SH-SY5Y (cell line): ENCODE data around the gene MSL3.

ENCODE experiments used
- GATA2 ChIP-seq: IDR thresholded peaks from 2 replicates; pipeline ENCODE4 v1.6.1; 2011; ENCODE audit warnings: mild to moderate bottlenecking, low read depth, low read length
- GATA3 ChIP-seq: IDR thresholded peaks from 2 replicates; pipeline ENCODE4 v1.6.1; 2011; ENCODE audit warnings: low read depth, mild to moderate bottlenecking, low read length, moderate library complexity

MSL3 gene

DNA sequence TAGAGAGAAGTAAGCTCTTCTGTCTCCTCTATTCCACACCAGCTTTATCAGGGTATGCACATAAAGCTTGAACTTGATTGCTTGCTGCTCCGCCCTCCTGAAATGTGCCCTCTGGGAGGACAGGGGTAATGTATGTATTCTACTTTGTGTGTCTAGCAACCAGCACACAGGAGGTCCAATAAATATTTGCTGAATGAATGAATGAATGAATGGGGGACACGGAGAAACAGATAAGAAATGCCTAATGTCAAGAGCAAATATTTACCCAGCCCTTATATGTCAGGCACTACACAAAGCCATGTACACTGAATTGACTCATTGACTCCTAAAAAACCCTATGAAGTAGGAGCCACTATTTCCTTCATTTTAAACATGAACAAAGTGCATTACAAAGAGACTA lies 2.3 kb upstream of the MSL3 start:
- no peak for TF ChIP-seq GATA2
- no peak for TF ChIP-seq GATA3

DNA sequence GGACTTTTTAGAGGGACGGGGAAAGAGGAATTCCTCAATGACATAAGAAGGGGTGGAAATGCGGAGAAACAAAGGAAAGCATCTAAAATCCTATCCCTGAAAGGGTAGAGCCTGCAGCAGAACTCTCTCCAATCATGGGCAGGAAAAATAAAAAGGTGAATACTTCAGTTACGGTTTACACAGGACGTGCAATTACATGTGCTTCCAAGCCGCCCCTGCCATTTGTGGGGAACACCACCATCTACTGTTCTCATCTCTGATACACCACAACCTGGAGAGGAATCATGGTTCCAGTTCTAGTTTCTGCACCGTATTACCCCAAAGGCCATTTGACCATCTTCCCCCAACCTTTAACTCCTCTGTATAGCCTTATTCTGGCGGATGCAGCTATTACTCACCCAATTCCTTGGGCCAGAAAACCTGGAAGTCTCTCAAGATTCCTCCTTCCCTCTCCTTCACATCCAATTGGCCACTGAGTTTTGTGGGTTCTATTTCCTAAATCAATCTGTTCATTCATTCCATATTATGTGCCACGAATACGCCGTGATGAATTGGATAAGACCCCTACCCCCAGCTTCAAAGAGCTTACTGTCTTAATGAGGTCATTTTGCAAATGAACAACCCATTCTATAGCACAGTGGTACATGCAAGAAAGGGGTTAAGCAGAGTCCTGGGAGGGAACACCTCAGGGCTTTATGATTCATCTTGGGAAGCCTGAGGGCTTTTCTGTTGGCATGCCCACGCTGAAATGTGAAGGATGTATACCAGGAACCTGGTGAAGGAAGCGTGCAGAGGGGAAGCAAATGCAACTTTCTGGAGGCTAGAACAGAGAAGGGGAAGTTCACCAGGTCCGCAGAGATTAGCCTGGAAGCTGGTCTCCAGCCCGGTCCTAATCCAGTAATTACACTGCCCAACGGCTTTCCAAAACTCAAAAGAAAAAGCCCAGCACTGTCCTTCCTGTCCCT lies 1.4 kb upstream of the MSL3 start:
- TF ChIP-seq GATA2 (no peak), GATA3 (no peak)

DNA sequence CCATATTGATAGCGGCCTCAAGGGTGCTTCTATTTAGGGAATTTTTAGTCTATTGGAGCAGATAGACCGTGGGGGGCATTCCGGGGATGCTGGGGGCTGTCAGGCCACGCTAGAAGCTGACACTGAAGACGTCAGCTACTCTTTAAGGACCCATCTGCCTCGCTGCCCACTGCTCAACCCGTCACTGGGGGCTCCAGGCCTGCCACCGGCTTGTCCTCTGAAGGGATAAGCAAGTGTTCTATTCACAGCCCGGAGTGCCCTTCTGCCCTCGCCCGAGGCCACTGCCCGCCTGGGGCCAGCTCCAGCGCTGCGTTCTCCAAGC lies 679 bp upstream of the MSL3 start:
- no peak for TF ChIP-seq GATA3
- TF ChIP-seq GATA2: no peak

DNA sequence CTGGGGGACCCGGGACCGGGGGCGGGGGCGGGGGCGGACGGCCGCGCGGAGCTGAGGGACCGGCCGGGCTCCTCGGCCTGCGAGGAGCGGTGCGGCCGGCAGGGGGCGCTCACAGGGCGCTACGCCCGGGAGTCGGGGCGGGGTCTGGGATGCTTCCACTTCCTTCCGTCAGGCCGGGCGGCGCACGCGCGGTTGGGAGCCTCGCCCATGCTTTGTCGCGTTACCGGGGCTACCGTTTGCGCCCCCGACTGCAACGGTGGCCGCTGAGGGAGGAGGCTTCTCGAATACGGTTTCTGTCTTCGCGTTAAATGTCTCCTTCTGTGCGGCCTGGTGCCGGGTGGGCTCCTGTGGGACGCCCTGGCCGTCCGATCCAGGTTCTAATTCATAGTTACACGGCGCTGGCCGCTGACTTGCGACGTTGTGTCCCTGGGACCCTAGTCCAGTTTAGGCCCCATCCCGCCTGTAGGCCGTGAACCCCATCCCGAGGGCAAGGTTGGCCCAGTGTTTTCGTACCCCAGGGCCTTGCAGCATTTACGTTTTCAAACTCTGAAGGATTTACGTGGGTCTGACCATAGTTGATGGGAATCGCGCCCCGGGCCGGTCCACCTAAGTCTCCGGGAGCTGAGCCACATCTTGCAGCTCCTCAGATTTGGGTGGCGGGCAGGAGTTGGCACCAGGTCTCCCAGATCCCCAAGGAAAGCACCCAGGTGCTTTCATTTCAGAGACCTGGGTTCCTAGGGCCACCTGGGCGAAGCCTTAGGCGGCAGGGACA lies 549 bp downstream of the MSL3 start:
- no peak for TF ChIP-seq GATA2

DNA sequence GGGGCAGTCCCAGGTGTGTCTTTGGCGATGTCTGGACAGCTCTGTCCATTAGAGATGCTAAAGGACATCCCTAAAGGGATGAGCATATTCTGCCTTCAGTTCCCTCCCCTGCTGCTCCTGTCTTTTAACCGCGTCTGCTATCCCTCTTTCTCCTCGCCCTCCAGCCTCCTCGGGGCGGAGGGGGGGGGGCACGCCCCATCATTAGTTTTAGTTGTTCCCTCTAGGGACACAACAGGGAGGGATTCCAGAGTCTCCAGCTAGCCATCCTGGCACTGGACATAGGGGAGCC lies 1.1 kb downstream of the MSL3 start:
- TF ChIP-seq GATA3 (no peak), GATA2 (no peak)

DNA sequence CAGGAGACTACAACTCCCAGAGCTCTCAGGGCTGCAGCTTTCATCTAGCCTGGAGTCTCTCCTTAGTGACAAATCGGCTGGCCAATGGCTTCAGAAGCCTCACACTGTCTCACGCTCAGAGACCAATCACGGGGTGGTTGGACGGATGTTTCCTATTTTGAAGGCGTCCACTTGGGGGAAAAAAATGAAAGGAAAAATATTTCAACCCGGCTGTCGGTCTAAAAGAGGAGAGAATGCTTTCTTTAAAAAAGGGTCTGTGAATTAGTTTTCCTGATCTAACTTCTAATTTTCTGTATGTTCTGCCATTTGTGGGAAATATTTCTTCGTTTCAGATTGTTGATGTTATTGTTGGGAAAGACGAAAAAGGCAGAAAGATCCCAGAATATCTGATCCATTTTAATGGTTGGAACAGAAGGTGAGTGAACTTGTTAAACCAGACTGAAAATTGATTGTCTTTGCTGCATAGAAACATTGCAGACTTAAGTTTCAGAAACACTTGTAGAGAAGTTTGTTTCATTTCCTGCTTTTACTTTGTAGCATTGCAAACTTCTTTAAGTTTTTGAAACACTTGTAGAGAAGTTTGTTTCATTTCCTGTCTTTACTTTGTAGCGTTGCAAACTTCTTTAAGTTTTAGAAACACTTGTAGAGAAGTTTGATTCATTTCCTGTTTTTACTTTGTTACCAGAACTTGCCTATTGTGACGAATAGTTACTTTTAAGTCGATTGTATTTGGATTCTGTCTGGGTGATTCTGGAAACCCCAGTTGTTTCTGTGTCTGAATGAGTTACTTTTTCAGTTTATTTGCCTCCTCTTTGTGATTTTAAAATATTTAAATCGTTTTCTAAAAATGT lies 1.6 kb downstream of the MSL3 start:
- TF ChIP-seq GATA2 (no peak), GATA3 (no peak)

DNA sequence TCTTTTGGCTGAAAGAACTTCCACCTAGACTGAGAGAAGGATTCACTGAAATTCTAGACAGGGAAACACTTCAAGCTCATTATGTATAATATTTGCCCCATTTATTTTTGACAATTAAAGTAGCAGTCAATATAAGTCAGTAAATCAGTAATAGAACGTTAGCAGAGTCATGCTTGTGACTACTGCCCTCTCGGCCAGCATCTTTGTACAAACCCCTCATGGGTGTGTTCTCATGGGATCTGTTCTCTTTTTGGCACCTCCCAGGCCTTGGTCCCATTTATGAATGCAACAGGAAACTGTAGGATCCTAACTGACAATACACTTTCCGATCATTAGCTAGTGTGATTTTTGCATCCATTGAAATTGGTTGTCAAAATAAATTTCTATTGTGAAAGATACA lies 2.9 kb downstream of the MSL3 start:
- TF ChIP-seq GATA2 (no peak), GATA3 (no peak)

DNA sequence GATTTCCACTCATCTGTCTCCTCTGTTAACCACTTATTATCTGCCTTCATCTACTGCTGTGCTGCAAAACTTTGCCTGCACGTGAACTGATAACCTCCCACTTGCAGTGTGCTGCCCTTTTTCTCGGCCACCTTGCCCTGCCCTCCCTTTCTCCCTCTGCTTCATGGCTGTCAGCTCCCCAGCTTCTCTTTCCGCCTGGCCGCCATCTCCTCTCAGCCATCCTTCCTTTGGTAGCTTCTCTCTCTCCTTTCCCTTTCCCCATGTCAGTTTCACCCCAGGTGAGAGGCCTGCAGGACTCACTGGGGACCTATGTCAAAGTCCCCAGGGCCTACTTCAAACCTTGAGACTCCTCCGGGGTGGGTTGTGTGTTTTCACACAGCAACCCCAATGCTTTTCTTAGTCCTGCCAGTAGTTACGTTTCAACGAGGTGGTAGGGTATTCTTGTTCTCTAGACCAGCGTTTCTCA lies 6.6 kb downstream of the MSL3 start:
- TF ChIP-seq GATA2 (no peak), GATA3 (no peak)

DNA sequence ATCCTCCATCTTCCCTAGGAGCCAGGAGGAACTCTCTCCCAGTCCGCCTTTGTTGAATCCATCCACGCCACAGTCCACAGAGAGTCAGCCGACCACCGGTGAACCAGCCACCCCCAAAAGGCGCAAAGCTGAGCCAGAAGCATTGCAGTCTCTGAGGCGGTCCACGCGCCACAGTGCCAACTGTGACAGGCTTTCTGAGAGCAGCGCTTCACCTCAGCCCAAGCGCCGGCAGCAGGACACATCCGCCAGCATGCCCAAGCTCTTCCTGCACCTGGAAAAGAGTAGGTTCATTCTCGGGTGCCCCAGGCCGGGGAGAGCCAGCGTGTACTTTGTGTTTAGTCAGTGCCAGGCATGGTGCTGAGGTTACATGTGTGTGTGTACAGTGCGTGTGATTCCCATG lies 7.4 kb downstream of the MSL3 start:
- TF ChIP-seq GATA3 (no peak), GATA2 (no peak)

DNA sequence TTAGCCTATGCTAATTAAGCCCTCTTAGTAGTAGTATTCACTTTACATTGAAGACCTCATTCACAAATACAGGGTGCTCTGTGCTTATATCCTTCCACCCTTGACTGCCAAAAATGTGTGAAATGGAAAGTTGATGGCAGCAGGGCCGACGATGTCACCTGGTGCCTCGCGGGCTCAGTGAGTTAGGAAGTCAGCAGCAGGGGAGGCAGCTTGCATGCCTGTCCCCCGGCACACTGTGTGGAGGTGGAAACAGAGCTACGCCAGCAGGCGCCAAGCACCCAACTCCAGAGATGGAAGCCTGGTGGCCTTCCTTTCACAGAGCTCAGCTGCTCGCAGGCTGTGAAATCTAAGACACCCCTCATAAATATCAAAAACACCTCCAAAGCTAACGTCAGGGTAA lies 8.4 kb downstream of the MSL3 start:
- TF ChIP-seq GATA2: no peak
- TF ChIP-seq GATA3: no peak

DNA sequence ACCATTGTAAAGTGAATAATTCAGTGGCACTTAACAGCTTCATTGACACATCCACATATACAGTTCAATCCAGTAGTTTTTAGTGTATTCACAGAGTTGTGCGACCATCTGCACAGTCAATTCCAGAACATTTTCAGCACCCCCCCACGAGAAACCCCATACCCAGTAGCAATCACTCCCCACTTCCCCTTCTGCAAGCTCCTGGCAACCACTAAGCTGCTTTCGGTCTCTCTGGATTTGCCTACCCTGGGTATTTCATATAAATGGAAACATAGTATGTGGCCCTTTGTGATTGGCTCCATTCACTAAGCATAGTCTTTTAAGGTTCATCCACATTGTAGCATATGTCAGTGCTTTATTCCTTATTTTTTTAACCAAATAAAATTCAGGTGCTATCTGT lies 10.0 kb downstream of the MSL3 start:
- TF ChIP-seq GATA2 (no peak), GATA3 (no peak)

DNA sequence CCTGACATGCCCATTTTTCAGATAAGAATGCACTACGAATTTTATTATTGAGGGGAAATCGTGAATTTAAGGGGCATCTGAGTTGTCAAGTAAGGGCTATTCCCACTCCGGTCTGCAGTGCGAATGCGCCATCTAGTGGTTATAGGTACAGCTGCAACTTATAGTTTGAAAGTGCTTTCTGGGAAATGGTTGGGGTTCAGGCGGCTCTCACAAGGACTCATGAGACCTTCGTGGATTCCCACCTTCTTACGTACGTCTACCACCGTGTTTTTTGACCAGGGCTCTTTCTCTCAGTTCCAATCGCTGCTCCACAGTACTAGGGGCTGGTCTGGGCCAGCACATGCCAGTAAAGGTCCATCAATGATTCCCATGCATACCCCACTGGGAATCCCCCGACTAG lies 12.3 kb downstream of the MSL3 start:
- no peak for TF ChIP-seq GATA3
- TF ChIP-seq GATA2: no peak

DNA sequence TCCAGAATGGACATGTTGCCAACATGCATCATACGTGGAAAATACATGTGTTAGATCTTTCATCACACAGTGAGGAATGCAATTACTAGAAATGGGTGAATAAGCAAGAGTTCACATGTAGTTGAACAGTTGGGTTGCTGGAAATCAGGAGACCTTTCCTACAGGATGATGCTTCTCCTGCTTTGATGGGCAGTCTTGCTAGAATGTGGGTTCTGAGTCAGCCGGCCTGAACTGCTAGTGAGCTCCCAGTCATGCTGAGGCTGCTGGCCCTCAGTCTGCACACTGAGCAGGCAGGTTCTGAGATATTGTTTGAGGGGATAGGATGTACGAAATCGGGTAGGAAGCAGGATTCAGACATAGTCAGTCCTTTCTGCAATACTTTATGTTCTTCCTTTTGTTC lies 20.2 kb downstream of the MSL3 start:
- TF ChIP-seq GATA3: no peak
- no peak for TF ChIP-seq GATA2

DNA sequence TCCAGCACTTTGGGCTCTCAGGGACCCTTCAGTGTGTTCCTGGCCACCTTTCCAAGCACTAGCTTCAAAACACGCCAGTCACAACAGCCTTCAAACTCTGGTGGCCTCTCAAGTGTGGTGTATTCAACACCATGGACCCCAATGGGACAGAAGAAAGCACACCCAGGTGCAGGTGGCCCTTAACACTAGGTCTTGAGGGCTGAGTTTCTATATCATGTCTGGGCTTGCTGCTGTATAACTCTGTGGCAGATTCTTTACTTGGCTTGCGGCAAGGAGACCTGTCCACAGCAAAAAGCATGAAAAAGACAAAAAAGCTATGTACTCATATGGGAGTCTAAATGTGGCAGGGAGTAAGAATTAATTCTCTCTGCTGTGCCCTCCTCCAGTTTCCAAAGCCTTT lies 23.1 kb downstream of the MSL3 start:
- no peak for TF ChIP-seq GATA2
- no peak for TF ChIP-seq GATA3
